IPS-NIHi11 (cell line): ENCODE data around the gene ARHGEF1.
"Not testable (repeated sequence)": the region's sequence is repeated elsewhere in the genome, so short reads cannot be mapped to it uniquely, and the experiment has no call there.

ENCODE experiments used
- DNase-seq: peaks from one replicate; pipeline ENCODE4 v3.0.0; 2012; ENCODE audit warnings: mixed read lengths, low spot score

ARHGEF1 gene

DNA sequence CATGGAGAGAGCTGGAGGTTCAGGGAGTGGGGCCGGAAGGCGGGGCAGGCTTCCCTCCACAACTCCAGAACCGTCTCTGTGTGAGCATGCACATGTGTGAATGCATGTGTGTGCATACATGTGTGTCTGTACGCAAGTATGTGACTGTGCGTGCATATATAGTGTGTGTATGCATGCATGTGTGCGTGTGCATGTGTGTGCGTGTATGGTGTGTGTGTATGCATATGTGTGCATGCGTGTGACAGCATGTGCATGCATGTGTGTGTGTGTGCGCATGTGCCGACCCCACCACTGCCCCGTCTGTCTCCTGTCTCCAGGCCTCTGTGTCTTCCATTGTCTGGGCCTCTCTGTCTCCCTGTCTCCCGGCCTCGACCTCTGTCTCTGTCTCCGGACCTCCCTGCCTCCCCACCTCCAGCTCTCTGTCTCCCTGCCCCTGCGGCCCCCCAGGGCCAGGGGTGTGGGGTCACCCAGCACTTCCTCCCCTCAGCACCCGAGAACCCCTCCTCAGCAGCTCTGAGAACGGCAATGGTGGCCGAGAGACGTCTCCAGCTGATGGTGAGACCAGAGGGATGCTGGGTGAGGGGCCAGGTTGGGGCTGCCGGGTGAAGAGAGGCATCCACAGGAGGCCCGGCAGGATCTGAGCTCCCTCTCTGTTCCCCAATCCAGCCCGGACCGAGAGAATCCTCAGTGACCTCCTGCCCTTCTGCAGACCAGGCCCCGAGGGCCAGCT is 22.5 kb downstream of the ARHGEF1 start:
- DNase-seq, result no peak

- no peak for DNase-seq
Measured at GRCh38 chr19:41906271-41906670, 23.3 kb downstream of the ARHGEF1 start.

DNA sequence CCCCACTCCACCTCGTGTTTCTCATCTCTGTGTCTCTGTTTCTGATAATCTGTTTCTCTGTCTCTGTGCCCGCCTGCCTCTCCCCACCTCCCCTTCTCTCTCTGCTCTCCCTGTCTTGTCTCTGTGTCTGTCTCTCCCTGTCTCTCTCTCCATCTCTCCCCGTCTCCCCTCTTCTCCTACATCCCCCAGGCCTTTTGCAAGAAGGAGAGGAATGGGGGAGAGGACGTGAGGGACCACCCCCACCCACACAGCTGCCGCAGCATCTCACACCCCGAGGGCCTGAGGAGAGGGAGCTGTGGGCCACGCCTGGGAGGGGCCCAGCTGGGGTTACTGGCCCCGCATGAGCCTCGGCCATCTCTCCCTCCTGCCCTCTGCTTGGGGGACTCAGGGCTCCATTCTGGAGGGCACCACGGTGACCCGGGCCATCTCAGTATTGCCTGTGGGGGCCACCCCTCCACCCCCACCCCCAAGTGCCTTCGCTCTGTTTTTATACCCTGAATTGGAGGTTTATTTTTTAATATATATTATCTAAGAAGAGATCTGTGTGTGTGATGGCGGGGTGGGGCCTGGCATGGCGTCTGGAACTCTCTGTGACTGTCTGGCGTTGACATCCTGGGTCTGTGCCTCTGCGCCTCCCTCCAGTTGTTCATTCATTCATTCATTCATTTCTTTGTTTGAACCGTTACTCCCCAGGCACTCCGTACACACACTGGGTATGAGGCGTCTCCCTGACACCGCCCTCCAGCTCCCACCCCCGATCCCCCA is 24.1 kb downstream of the ARHGEF1 start:
- no peak for DNase-seq

DNA sequence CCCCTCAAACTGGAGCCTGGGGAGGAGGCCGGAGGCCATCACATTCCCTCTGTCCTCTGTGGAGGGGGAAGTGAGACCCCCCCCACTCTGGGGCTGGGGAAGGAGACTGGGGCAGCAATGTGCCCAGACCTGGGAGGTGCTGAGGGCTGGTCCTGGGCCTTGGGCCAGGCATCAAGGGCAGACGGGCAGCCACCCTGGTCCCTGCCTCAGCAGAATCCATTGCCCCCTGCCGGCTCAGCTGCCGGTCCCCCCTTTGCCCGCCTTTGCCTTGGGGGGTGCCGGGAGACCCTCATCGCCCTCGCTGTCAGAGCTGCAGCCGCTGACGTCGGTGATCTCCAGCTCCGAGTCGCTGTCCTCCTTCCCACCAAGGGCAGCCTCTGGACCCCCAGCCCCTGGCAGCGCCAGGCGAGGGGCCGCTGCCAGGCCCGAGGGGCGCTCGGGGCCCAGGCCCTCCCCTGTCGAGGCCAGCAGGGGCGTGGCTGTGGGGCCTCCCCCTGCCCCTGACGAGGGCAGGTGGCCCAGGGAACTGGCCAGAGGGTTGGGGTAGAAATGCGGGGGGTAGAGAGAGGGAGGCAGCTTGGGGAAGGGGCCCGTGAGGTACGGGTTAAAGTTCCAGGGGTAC is 25.1 kb downstream of the ARHGEF1 start:
- no peak for DNase-seq

DNA sequence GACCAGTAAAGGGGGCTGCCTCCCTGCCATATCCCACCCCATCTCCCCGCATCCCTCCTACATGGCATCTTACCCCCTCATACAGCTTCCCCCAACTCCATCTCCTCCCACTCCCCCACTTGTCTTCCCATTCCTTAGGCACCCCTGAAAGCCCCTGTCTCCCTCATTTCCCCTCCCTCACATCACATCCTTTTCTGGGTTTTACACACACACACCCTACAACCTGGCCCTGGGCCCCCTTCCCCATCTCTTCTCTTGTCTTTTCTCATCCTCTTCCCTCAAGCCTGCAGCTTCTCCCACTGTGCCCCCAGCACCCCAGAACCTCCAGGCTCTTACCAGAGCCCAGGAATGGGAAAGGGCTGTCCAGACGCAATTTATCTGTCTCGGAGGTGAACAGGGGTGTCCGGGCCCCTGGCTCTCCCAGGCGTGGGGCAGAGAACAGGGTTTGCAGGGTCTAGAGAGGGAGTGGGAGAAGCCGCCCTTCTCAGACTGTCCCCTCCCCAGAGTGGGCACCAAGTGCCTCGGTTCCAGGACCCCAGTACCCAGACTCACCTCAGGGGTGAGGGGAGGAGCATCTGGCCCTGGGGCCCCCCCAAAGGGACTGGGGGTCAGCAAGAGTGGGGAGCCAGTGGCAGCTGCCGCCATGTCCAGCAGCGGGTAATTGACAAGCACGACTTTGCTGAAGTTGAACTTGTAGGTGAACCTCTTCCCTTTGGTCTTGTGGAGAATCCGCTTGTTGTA is 25.9 kb downstream of the ARHGEF1 start:
- DNase-seq, result no peak

GRCh38 chr19:41909706-41910105 is 26.7 kb downstream of the ARHGEF1 start:
- DNase-seq, result no peak

DNA sequence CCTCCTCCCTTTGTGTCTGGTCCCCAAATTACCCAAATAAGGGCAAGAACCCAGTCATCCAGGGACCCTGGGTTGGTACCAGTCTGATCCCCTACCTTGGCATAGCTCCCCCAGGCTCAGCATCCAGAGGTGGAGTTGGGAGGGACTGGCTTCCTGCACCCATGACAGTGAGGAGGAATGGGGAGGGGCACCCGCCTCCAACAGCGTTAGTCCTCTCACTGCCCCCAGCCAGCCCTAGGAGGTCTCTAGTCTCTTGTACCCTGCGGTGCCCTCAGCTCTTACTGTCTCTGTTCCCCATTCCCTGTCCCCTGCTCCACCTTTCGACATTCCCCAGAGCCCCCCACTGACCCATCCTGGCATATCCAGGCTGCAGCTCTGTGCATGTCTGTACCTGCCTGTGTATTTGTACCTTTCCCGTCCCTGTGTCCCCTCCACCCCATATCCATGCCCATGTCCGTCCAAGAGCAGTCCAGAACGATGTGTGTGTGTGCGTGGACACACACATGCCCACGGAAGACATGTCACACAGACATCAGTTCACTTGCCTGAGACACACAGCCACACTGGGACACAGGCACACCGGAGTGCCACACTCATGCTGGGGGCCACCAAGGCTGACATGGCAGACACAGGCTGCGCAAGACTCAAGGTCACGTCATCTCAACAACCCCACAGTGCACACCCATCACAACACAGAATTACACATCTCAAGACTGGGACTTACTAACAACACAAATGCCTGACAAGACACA is 27.4 kb downstream of the ARHGEF1 start:
- no peak for DNase-seq

GRCh38 chr19:41910992-41911888 is 28.3 kb downstream of the ARHGEF1 start:
- DNase-seq, result no peak

DNA sequence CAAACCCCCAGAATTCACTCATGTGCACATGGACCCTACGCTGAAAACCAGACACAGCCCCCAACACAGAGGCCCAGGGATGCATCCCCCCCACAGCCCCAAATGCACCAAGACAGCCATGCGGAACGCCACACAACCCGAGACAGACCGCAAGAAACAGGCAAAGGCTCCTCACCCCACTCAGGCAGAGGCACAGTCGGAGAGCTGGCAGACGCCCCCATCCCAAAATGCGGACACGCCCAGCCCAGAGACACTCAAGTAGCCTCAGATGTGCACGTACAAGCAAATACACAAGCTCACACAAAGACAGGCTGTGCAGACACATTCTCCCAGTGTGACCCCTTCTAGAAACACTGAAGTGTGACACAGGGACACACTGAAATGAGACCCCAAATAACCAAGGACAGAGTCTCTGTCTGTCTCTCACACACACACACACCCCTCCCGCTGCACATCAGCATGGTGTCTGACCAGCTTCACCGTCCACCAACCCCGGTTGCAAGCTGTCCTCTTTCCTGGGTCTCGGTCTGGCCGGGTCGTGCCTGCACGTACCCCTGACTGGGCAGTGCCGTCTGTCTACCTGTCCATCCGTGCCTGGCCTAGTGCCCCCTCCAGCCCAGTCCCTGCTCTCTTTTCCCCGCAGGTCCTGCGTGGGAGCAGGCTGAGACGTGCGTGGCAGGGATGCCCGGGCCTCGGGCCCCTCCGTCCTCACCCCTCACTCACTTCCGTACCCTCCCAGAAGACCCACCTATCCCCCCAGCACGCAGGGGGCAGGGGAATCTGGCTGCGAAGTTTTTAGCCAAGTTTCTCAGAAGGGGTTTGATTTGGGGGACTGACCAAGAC is 29.1 kb downstream of the ARHGEF1 start:
- no peak for DNase-seq

GRCh38 chr19:41912899-41913537 is 30.0 kb downstream of the ARHGEF1 start:
- peak; percentile 70 for DNase-seq

- peak; percentile 68 for DNase-seq
Measured at GRCh38 chr19:41913538-41914423, 30.8 kb downstream of the ARHGEF1 start.

GRCh38 chr19:41914424-41914834 is 31.4 kb downstream of the ARHGEF1 start:
- DNase-seq, result not testable (repeated sequence)

DNA sequence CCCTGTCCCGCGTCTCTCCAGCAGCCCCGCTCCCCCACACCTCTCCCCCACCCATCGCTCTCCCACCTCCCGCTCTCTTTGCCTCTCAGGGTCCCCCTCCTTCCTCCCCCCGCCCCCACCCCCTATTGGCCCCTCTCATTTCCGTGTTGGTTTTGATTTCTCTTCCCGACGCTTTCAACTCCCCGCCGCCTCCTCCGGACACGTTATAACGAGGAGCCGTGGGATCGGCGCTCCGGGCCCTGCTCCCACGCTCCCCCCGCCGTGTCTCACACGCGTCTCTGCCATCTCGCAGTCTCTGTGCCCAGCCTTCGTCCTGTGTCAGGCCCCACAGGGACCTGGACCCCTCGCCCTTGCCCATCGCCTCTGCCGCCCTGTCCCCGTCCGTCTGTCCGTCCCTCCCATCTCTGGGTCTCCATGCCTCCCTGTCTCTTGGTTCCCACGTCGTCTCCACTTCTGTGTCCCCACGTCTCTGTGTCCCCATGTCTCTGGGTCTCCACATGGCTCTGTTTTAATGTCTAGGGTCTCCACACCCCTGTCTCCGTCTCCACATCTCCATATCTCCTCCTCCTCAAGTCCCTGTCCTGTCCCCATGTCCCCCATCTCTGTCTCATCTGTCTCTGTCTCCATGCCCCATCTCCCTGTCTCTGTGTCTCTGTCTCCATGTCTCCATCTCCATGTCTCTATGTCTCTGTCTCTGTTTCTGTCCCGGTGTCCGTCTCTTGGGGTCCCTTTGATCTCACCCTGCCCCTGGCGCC is 32.2 kb downstream of the ARHGEF1 start:
- no peak for DNase-seq

DNA sequence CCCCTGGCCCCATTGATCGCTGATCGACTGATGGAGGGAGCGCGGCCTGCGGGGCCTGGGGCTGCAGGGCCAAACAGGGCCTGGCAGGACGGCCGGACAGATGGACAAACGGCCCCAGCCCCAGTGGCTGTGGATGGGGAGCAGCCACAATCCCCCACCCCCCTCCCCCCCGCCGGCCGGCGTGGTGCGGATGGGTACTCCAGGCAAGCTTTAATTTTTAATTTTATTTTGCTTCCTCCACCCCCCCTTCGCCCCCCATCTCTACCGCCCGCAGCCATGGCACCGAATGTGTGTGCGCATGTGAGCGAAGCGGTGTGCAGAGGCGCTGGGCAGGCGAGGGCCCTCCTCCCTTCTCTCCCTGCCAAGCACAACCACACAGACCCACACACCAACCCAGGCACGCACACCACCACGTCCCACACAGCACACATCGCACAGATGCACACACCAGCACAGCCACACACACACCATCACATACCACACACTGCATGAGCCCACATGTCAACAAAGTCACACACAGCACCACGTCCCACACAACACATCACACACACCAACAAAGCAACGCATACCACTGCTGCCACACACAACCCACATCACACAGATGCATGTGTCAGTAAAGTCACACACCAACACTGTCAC is 32.9 kb downstream of the ARHGEF1 start:
- no peak for DNase-seq

DNA sequence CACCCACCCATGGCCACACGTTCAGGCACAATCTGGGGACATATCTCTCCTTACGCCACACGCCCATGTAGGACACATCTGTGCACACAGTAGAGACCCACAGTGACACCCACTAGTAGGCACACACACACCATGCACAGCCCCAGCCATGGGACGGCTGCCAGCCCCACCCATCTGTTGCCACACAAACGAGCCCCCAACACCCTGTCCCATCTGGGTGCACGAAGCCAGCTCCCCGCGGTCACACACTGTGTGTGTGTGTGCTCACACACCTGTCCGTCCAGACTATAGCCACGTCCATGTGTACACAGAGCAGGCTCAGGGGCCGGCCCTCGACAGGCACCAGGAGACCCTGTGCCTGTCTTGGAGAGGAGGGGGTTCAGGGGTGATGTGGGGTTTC is 34.7 kb downstream of the ARHGEF1 start:
- DNase-seq, result no peak

GRCh38 chr19:41918095-41918494 is 35.1 kb downstream of the ARHGEF1 start:
- DNase-seq, result no peak
